GM20431 (cell line): ENCODE measurements around the gene GRK5.
"Not testable (repeated sequence)": the region's sequence is repeated elsewhere in the genome, so short reads cannot be mapped to it uniquely, and the experiment has no call there.

ENCODE experiments used
- in situ Hi-C: fragments of 300-500 bp; cut with MseI, MboI; formaldehyde crosslinking; loops from one replicate; pipeline ENCODE4 v1.15.0; 2020; ENCODE audit warnings: low sequenced_read_pairs; ENCODE audit not compliant: unreplicated experiment

The GRK5 gene

GRCh38 chr10:119268428-119268827, 61.1 kb downstream of the GRK5 start:
- in situ Hi-C loops: no loop called here

GRCh38 chr10:119268871-119269506, 61.6 kb downstream of the GRK5 start:
- in situ Hi-C loops: no loop called here

GRCh38 chr10:119269737-119270136, 62.4 kb downstream of the GRK5 start:
- in situ Hi-C loops: no loop called here

DNA sequence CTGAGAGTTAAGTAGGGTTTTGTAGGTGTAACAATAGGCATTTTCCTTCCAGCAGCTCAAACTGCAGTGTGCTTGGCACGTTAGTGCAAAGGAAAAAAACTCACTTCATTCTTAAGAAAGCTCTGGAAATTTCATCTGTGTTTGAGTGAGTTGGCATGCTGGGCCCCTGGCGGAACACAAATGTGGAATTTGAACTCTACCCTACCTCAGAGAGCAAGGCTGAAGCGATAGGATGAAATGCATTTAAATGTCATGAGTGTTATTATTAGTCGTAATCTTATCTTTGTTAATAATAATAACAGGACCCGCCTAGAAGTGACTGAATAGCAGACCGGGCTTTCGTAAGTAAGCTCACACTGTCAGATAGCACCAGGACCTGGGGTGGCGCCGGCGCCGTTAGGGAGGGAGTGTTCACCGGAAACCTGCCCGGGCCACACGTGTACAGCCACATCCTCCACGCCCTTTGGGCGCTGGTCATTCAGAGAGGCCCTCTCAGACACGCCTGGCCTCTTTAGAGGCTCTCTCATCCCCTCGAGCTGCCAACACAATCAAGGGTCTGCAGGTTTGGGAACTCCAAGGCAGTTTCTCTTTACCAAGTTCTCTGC, 63.5 kb downstream of the GRK5 start:
- in situ Hi-C loops: no loop called here

- in situ Hi-C loops: not testable (repeated sequence)
These were observed 65.0 kb downstream of the GRK5 start for GRCh38 chr10:119272338-119272734.

GRCh38 chr10:119272736-119273135, 65.4 kb downstream of the GRK5 start:
- in situ Hi-C loops: no loop called here

- in situ Hi-C loops: no loop called here
These were observed 66.0 kb downstream of the GRK5 start for GRCh38 chr10:119273413-119273812.

- in situ Hi-C loops: no loop called here
These were observed 67.2 kb downstream of the GRK5 start for GRCh38 chr10:119274519-119275045.

DNA sequence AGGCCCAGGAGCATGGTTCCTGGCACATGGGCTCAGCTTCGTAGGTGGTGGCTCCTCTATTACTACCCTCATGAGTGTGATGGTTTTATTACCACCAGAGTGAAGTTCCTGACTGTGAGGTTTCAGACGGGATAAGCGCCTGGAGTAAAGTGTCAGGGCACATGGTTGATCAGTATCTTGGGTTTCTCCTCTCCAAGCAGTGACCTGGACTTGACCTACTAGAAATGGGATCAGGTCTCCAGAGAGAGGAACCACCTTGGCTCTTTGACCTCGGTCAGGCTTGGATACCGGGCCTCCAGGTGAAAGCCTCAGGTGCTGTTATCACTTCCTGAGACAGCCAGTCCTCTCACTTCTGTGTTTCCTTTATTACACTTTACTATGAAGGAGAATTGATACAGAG, 67.7 kb downstream of the GRK5 start:
- in situ Hi-C loops: no loop called here

- in situ Hi-C loops: not testable (repeated sequence)
These were observed 68.8 kb downstream of the GRK5 start for GRCh38 chr10:119276194-119276593.

DNA sequence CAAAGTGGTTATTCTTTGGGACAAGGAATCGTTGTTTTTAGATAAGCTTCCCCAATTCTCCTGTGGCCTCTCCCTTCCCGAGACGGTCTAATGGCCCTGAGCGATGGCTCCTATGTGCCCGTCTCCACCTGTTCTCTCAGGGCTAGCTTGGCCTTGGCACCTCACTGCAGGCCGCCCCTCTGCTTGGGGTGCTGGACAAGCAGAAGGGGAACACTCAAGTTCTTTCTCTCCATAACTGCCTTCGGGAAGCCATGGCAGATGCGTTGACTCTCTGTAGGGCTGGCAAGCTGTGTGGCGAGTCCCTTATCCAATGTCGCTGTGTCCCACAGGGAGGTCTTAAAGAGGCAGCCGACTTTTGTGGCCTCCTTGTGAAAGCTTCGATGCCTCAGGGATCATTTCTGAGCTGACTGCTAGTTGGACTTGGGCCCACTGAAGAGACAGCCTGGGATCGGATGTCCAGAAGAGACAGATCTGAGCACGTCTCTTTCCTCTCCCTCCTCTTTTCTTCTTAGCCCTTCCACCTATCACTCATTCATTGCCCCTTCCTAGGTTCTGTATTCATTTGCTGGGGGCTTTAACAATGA, 70.8 kb downstream of the GRK5 start:
- in situ Hi-C loops: no loop called here

DNA sequence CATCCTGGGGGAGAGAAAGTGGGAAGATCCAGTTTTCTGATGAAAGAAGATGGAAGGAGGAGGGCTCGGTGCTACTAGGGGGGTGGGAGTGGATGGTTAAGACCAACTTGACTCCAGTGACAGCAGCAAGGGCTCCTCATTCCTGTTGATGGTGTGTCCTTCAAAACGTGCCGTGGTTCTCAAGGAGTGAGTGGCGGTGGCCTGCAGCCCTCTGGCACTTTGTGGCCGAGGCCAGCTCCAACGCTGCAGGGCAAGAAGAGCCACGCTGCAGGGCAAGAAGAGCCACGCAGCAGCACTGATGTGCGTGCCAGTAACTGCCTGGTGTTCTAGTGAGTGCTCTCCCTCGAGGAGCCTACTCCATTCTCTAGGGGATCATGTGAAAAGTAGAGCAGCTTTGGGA, 72.1 kb downstream of the GRK5 start:
- in situ Hi-C loops: no loop called here

- in situ Hi-C loops: no loop called here
These were observed 74.3 kb downstream of the GRK5 start for GRCh38 chr10:119281581-119282071.

DNA sequence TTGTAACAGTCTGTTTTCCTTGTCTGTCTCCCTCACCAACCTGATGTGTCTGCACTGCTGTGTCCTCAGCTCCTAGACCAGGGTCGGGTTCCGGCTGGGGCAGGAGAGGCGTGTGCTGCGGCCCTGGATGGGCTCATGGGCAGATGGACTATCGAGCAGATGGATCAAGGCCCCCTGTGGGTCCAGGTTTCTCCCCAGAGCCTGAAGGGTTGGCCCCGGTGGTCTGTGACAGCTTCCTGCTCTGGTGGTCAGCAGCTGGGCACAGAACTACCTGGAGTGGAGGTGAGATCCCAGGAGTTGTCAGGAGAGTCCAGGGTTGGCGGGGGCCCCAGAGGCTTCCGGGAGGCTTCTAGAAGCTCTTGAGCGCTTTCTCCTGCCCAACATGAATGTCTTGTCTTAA, 75.1 kb downstream of the GRK5 start:
- in situ Hi-C loops: no loop called here

GRCh38 chr10:119283387-119283786, 76.0 kb downstream of the GRK5 start:
- in situ Hi-C loops: no loop called here

GRCh38 chr10:119283818-119284217, 76.4 kb downstream of the GRK5 start:
- in situ Hi-C loops: no loop called here

DNA sequence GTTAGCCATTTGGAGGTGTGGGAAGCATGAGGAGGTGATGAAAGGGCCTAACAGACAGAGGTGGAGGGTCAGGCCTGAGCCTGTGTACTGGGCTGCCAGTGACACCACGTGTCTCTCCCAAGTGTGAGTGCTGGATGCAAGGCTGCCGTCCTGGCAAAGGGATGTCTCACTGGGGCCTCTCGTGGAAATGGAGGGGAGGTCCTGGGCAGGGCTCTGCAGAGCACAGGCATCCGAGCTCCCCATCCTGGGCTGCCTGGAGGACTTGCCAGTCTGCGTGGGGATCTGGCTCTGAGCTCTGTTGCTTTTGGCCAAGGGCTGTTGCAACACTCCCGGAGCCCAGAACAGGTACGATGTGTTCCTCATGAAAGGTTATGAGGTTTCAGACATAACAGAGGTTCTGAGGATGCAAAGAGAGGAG, 77.3 kb downstream of the GRK5 start:
- in situ Hi-C loops: no loop called here

DNA sequence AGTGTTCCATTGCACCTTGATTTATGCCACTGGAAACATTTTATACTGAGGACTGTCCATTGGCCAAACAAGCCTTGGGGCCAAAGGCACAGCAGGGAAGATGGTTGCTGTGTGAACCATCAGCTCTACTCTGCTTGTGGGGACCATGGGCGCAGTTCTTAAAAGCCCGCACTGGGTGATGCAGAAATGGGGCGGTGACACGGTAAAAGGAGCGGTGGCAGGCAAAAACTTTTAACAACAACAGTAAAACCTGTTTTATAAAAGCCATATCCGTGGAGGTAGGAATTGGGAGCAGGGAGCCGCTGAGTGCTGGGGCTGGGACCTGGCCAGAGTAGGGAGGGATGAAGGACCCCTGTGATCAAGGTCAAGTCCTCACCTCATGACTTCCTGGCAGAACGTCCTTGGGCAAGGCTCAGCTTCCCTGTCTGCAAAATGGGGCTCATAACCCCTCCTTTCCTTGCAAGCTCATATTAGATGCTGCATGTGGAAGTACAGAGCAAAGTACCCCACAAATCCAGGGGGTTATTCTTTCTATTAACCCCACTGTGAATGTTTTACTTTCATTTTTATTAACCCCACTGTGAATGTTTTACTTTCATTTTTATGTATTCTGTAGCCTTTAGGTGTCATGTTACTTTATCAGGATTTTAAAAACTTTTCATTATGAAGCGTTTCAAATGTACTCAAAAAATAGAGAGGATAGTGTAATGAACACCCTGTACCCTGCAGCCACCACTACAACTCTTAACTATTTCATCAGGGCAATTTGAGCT, 78.3 kb downstream of the GRK5 start:
- in situ Hi-C loops: no loop called here

DNA sequence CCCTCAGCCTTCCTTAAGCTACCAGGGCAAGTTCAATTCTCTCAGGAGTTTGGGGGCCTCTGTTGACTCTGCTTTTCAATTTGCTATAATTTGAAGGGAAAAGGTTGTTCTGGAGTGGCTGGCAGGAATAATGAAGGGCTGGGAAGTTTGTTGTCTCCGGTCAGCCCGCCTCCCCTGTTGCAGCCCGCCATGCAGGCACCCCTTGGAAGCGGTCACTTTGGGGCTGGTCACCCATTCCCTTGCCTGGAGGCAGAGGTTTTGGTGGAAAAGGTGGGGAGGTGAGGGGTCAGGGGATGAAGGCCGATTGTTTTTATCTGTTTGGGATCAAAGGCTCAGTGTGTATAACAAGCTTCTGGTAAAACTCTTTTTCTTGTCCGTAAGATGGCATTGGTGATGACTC, 79.1 kb downstream of the GRK5 start:
- in situ Hi-C loops: no loop called here

DNA sequence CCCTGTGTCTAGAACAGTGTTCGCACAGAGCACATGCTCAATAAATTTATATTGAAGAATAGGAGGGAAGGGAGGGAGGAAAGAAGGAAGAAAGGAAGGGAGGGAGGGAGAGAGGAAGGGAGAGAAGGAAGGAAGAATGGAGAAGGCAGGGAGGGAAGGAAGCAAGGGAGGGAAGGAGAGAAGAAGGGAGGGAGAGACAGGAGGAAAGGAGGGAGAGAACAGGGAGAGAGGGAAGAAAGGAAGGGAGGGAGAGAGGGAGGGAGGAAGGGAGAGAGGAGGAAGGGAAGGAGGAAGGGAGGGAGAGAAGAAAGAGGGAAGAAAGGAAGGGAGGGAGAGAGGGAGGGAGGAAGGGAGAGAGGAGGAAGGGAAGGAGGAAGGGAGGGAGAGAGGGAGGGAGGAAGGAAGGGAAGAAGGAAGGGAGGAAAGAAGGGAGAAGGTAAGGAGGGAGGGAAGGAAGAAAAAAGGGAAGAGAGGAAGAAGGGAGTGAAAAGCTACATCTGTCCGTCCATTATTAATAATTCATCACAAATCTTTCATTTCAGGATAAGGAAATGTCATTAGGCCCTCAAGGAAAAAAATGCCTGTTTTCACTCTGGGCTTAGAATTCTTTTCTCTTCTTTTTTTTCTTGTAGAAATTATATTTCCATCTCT, 79.7 kb downstream of the GRK5 start:
- in situ Hi-C loops: no loop called here
